HUES6 (cell line): Measurements from ENCODE around the gene CXCR3.
"Not testable (repeated sequence)": the region's sequence is repeated elsewhere in the genome, so short reads cannot be mapped to it uniquely, and the experiment has no call there.

Source experiments
- H3K27ac ChIP-seq: 2 replicates; pipeline ENCODE4 v1.7.0; 2013; ENCODE audit warnings: low read depth, mild to moderate bottlenecking, low read length, inconsistent platforms
- H3K27me3 ChIP-seq: 2 replicates; pipeline ENCODE4 v1.6.1; 2013; ENCODE audit warnings: low read length; ENCODE audit not compliant: control insufficient read depth, insufficient read depth
- H3K36me3 ChIP-seq: 2 replicates; pipeline ENCODE4 v1.6.1; 2013; ENCODE audit warnings: low read length; ENCODE audit not compliant: control insufficient read depth, insufficient read depth
- H3K4me1 ChIP-seq: 2 replicates; pipeline ENCODE4 v1.6.1; 2013; ENCODE audit warnings: low read length; ENCODE audit not compliant: control insufficient read depth, insufficient read depth
- H3K4me3 ChIP-seq: 2 replicates; pipeline ENCODE4 v1.5.1; 2013; ENCODE audit warnings: low read depth, low read length
- H3K9ac ChIP-seq: one replicate; pipeline ENCODE4 v1.6.1; 2013; ENCODE audit warnings: mild to moderate bottlenecking, low read length
- H3K9me3 ChIP-seq: 2 replicates; pipeline ENCODE4 v1.6.1; 2013; ENCODE audit warnings: low read depth, low read length; ENCODE audit not compliant: control insufficient read depth, insufficient read depth

The CXCR3 gene

DNA sequence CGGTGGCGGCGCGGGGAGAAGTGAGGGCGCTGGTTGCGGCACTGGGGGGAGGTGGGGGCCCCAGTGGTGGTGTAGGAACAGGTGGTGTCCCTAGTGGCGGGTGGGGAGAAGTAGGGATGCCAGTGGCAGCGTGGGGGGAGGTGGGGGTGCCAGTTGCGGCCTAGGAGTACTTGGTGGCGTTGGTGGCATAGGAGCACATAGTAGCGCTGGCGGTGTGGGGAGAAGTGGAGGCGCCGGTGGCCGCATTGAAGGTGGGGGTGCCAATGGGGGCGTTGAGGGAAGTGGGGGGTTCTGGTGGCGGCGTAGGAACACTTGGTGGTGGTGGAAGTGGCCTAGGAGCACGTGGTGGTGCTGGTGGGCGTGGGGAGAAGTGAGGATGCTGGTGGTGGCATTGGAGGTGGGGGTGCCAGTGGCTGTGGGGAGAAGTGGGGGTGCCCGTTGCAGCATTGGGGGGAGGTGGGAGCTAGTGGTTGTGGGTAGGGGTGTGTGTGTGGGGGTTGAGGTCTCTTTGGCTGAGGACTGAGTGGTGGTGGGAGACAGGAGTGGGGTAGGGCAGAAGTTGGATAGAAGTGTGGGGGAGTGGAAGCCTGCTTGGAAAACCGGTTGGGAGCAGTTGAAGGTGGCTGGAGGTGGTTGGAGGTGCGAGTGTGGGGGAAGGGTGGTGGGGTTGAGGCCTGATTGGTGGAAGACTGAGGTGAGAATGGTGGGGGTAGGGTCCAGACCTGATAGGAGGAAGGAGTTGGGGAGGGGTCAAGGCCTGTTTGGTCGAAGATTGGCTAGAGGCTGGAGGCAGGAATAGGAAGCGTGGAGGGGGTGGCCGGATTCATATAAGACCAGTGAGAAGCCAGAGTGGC, 38.9 kb downstream of the CXCR3 start:
- Histone ChIP-seq H3K4me1 (no peaks in the 10 kb centered on the region), H3K9me3 (no peaks in the 10 kb centered on the region), H3K9ac (no peak overlapping the region), H3K4me3 (no peak overlapping the region), H3K36me3 (peaks cover 22% of the 10 kb centered on the region), H3K27ac (no peak overlapping the region), H3K27me3 (no peaks in the 10 kb centered on the region)

- H3K4me1 ChIP-seq, result no peaks in the 10 kb centered on the region
- peaks cover 4% of the 10 kb centered on the region; the same call in 1 of the 2 replicates for H3K9me3 ChIP-seq
- peaks cover 31% of the 10 kb centered on the region for H3K36me3 ChIP-seq
- H3K27me3 ChIP-seq, result no peaks in the 10 kb centered on the region
- no peak within 1 kb of the TSS for H3K27ac ChIP-seq
- no peak within 1 kb of the TSS for H3K9ac ChIP-seq
- H3K4me3 ChIP-seq, result no peak within 1 kb of the TSS
Observed at GRCh38 chrX:71578253-71579135, 39.8 kb downstream of the CXCR3 start, which contains the start of gene GCNA. Gene GCNA (plus strand): TSS chrX:71578437. CDS start chrX:71580822, 2,385 bp downstream.

DNA sequence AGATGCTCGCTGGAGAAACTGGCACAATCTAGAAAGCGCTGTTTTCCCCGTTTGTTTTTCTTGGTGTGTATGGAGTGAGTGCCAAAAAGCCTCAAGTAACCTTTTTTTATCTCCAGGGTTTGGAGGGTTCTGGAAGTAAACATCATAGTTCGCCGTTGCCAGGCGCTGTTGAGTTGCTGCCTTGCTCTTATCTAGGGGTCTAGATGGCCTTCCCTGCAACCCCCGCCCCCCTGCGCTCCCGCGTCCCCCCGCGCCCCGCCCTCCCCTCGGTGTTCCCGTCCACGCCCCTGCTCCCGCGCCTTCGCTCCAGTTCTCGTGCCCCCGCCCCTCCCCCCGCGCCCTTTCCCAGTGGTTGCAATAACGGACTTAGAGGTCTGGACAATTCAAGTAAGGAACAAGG, 40.6 kb downstream of the CXCR3 start:
- no peak overlapping the region for H3K4me3 ChIP-seq
- H3K36me3 ChIP-seq, result peaks cover 38% of the 10 kb centered on the region
- H3K4me1 ChIP-seq, result no peaks in the 10 kb centered on the region
- H3K9me3 ChIP-seq, result peaks cover 6% of the 10 kb centered on the region; the same call in 1 of the 2 replicates
- H3K27me3 ChIP-seq, result no peaks in the 10 kb centered on the region
- H3K27ac ChIP-seq, result no peak overlapping the region
- no peak overlapping the region for H3K9ac ChIP-seq

- no peaks in the 10 kb centered on the region for H3K4me1 ChIP-seq
- peaks cover 63% of the 10 kb centered on the region for H3K36me3 ChIP-seq
- H3K9me3 ChIP-seq, result peaks cover 6% of the 10 kb centered on the region; the same call in 1 of the 2 replicates
- H3K4me3 ChIP-seq, result no peak overlapping the region
- H3K27me3 ChIP-seq, result no peaks in the 10 kb centered on the region
- H3K9ac ChIP-seq, result no peak overlapping the region
- H3K27ac ChIP-seq, result no peak overlapping the region
Observed at GRCh38 chrX:71573590-71573989, 44.7 kb downstream of the CXCR3 start.

DNA sequence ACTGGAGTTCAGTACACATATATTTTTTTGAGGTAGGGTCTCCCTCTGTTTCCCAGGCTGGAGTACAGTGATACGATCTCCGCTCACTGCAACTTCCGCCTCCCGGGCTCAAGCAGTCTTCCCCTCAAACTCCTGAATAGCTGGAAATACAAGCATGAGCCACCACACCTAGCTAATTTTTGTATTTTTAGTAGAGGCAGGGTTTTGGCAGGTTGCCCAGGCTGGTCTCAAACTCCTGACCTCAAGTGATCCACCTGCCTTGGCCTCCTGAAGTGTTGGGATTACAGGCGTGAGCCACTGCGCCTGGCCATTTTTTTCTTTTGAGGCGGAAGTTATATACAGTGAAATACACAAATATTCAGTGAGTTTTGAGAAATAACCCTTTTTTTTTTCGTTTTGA, 46.9 kb downstream of the CXCR3 start:
- not testable (repeated sequence) for H3K4me3 ChIP-seq, H3K9ac ChIP-seq, H3K9me3 ChIP-seq, H3K4me1 ChIP-seq, H3K27ac ChIP-seq, H3K27me3 ChIP-seq
- H3K36me3 ChIP-seq, result peaks cover 80% of the 10 kb centered on the region
